ENCODE data around the gene FDPS.
"Not testable (repeated sequence)": the region's sequence is repeated elsewhere in the genome, so short reads cannot be mapped to it uniquely, and the experiment has no call there.

FDPS gene

DNA sequence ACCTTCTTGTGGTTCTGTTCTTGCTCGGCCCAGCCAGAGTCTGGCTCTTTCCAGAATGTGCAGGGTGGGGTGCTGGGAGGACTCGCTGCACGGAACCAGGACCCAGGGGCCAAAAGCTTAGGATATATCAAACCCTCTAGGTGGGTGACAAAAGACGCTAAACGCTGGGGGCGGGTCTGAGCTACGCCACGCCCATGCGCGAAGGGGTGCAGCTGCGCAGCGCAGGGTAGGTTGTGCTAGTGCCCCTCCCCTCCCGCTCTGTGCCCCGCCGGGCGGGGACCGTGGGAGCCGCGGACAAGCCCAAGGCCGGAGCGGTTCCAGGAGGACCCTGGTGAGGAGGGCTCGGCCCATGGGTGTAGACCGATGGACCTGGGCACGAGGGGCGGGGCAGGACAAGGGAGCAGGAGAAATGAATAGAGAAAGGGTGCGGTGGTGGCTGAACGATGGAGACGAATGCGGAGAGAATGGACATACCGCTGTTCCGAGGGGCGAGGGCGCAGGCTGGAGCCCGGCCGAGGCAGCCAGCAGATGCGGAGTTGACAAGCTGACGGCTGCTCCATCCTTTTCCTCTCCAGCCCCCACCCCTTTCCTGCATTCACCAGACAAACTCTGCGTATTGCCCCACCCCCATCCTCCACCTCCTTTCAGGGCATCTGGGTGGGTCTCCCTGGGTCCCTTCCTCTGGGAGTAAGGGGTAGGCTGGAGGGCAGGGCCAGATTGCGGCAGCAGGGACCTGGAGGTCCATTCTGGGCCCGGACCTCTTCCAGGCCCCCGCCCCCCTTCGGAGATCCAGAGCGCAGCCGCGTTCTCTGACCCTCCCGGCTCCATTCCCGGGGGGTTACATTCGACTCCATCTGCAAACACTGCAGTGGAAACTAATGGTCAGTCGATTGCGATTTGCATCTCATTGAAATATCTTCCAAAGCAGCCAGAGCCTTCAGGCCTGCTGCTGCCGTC is 12.3 kb downstream of the FDPS start, which contains the start of gene RUSC1:
TSS of gene RUSC1 (plus strand) at position 234 of the 957 bp plus-strand sequence. CDS start 880 bp downstream, outside the sequence.
- DNase-seq, result peak; percentile 74

DNA sequence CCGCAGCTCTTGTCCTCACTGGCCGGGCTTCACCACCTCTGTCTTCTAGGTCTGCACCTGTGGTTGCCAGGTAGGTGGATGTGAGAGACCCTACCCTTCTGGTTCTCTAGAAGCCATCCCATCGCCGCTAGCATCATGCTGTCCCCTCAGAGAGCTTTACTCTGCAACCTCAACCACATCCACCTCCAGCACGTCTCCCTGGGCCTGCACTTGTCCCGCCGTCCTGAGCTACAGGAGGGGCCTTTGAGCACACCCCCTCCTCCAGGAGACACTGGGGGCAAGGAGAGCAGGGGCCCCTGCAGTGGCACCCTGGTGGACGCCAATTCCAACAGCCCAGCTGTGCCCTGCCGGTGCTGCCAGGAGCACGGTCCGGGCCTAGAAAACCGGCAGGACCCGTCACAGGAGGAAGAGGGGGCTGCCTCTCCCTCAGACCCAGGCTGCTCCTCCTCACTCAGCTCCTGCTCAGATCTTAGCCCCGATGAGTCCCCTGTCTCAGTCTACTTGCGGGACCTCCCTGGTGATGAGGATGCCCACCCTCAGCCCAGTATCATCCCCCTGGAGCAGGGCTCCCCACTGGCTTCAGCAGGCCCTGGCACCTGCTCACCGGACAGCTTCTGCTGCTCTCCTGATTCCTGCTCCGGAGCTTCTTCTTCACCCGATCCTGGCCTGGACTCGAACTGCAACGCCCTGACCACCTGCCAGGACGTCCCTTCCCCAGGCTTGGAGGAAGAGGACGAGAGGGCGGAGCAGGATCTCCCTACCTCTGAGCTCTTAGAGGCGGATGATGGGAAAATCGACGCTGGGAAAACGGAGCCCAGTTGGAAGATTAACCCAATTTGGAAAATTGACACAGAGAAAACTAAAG is 13.2 kb downstream of the FDPS start:
- no peak for DNase-seq

DNA sequence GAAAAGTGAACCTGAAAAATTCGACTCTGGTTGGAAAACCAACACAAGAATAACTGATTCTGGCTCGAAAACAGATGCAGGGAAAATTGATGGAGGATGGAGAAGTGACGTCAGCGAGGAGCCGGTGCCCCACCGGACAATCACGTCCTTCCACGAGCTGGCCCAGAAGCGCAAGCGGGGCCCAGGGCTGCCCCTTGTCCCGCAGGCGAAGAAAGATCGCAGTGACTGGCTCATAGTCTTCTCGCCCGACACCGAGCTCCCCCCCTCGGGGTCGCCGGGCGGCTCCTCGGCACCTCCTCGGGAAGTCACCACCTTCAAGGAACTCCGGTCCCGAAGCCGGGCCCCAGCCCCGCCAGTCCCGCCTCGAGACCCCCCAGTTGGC is 13.9 kb downstream of the FDPS start:
- DNase-seq, result no peak

DNA sequence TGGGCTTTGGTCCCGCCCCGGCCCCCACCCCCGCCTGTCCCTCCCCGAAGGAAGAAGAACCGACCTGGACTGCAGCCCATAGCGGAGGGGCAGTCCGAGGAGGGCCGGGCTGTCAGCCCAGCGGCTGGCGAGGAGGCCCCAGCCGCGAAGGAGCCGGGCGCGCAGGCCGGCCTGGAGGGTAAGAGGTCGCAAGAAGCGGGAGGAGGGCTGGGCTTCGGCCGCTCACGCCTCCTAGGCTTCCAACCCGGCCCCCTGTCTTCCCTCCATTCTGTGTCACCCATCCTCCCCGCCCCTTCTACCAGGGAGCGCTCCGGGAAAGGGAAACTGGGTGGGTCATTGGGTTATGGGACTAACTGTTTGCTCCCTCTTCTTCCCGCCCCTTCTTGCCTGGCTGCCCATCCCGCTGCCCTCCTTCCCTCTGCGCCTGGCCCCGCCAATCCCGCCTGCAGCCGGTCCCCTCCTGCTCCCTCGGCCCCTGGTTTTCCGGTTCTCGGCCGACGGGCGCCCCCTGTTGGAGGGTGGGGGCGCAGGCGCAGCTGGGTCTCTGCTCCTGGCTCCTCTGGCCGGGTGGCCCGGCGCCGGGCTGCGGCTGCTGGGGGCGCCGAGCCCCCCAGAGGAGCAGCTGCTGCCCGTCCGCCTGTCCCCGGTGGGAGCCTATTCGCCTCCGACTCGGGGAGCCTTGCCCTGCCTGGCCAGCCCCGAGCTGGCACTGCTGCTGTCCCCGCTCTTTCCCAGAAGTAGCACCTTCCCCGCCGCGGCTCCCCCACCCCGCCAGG is 14.5 kb downstream of the FDPS start:
- DNase-seq, result peak; percentile 85

DNA sequence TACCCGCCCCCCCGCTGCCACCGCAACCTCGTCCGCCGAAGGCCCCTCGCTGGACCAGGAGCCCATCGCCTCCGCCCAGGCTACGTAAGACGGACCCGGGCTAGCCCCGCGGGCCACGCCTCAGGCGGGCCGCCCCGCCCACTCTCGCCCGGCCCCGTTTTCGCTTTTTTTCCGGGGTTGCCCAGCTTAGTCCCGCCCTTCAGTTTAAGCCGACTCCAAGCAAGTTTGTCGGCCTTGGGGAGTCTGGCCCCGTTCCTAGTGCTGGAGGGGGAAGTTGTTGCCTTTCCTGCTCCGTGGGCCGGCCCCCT is 15.0 kb downstream of the FDPS start:
- DNase-seq, result peak; percentile 45

DNA sequence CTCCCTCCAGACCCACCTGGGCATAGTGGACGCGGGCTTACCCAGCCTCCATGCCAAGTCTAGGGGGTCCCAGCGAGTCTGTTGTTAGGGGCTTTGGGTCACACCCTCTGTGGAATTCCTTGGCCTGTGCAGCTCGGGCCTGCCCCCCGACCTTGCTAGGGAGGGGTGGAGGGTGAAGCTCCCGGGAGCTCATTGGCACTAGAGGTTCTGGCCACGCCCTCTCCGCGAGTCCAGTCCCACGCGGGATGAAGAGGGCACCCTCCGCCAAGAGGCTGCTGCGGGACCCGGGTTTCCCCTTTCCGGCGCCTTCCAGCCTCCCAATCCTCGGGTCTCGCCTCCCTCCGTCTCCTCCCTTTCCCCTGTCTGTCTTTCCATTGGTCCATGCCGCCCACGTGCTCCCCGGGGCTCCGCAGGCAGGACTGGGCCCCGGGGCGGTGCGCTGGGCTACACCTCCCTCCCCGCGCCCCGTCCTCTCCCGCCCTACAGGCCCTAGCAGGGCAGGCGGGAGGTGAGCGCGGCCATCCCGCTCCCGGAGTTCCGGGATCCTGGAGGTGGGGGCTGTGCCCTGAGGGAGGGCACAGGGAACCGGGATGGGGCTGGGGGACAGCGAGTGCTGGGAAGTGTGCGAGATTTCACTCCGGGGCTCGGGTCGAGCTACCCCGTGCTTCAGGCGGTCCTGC is 15.5 kb downstream of the FDPS start:
- peak; percentile 94 for DNase-seq

DNA sequence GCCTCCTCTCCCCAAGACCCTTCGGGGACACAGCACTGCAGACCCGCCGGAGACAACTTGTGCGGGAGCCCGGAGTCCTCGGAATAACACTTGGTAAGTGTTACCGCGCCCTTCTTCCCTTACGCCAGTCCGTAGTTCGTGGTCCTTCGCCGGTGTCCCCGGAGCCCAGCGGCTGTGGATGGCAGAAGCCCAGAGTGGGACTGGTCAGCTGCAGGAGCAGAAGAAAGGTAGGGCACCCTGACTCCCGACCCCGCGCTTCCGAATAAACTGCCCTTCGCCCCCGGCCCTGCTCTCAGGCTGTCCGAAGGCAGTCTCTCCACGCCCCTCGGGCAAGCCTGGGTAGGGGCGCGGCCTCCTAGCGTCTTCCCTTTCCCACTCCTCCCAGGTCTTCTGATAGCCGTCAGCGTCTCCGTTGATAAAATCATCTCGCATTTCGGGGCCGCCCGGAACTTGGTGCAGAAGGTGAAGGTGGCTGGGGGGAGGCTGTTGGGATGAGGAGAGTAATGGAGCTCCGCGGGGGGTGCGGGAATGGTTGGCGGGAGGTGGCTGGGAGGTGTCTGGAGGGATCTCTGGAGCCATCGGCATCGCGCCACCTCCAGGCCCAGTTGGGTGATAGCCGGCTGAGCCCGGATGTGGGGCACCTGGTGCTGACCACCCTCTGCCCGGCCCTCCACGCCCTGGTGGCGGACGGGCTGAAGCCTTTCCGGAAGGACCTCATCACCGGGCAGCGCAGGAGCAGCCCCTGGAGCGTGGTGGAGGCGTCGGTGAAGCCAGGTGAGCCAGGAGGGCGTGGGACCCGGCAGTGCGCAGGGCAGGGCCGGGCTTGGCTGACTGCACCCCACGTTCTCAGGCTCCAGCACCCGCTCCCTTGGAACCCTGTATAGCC is 16.3 kb downstream of the FDPS start:
- peak; percentile 39 for DNase-seq

DNA sequence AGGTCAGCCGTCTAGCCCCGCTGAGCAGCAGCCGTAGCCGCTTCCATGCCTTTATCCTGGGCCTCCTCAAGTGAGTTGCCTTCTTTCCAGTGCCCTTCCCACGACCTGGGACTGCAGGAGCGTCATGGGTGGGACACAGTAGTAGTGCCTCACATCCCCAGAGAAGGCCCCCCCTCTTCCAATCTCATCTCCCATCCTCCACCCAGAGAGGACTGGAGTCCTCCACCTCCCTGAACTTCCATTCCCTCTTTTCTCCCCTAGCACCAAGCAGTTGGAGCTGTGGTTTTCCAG is 16.9 kb downstream of the FDPS start:
- no peak for DNase-seq

DNA sequence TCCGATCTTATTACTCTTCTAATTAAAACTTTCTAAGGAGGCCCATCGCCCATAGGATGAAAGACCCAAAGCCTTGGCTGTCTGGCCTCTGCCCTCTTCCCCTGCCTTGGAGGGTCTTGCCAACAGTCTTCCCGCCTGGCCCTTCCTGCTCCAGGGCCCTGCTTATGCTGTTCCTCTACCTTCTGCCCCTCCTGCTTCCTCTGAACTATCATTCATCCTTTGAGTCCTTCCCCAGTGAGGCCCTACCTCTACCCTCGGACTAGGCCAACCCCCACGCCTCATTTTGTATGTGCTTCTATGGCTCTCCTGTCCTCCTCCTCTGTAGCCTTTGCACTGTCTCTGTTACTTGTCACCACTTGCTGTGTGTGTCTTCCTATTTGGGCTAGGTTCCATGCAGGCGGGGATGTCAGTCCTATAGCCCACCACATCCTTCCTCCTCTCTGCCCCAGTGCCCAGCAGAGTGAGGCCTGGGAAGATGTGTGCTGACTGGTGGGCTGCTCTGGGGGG is 17.4 kb downstream of the FDPS start:
- DNase-seq, result no peak

DNA sequence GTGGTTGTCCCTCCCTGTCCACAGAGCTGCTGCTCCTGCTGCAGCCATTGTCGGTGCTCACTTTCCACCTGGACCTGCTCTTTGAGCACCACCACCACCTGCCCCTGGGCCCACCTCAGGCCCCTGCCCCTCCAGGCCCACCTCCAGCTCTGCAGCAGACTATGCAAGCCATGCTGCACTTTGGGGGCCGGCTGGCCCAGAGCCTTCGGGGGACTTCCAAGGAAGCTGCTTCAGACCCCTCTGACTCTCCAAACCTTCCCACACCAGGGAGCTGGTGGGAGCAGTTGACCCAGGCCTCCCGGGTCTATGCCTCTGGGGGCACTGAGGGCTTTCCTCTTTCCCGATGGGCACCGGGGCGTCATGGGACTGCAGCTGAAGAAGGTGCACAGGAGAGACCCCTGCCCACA is 18.0 kb downstream of the FDPS start:
- no peak for DNase-seq

DNA sequence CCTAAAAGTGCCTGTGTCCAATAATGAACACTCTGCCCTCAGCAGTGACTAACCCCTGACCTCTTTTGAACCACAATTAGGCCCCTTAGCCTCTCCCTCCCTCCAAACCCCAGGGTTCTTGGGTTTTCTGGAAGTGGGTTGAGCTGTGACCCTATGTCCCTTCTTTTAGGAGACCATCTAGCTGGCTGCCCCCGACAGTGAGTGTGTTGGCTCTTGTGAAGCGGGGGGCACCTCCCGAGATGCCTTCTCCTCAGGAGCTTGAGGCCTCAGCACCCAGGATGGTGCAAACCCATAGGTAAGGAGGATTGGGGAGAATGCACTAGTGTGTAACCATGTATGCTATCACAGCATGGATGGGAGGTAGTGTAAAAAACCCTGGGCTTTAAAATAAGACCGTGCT is 19.3 kb downstream of the FDPS start:
- DNase-seq, result no peak

DNA sequence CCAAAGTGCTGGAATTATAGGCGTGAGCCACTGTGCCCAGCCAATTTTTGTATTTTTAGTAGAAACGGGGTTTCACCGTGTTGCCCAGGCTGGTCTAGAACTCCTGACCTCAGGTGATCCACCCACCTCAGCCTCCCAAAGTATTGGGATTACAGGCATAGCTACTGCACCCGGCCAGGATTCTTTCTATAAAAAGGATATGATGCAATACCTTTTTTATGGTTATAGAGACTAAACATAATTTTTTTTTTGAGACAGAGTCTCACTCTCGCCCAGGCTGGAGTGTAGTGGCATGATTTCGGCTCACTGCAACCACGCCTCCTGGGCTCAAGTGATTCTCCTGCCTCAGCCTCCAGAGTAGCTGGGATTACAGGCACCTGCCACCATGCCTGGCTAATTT is 20.2 kb downstream of the FDPS start:
- DNase-seq, result not testable (repeated sequence)

DNA sequence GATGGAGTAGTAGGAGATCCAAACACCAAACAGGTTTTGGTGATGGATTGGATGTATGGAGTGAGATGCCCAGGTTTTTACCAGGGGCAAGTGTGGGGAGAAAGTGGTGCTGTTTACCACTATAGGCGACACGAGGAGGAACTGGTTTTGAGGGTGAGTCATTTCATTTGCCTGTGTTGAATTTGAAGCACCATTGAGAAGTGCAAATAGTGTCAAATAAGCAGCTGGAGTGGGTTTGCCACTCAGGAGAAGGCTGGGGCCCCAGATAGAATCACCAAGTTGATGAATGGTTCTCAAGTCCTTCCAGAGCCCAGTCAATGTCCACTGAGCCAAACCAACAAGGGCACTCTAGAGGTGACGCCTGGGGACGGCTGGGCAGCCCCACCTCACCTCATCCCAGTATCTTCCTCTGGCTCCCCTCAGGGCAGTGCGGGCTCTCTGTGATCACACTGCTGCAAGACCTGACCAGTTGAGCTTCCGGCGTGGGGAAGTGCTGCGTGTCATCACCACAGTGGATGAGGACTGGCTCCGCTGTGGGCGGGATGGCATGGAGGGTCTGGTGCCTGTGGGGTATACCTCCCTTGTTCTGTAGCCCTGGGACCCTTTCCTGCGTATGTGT is 21.4 kb downstream of the FDPS start:
- DNase-seq, result no peak

DNA sequence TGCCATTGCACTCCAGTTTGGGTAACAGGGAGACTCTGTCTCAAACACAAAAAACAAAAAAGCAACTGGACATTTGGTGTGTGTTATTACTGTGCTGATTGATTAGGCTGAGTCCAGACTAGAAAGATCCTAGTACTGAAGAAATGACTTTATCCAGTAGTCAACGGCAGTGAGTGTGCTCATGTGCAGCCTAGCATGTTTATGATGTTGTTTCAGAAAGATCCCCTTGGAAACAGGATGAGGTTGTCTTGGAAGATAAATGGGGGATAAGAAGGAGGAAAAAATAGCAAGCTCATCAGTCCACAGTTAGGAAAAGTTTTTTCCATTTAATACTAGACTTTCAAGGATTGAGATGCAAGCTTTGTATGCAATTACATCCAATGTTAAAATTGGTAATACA is 26.3 kb downstream of the FDPS start:
- no peak for DNase-seq

DNA sequence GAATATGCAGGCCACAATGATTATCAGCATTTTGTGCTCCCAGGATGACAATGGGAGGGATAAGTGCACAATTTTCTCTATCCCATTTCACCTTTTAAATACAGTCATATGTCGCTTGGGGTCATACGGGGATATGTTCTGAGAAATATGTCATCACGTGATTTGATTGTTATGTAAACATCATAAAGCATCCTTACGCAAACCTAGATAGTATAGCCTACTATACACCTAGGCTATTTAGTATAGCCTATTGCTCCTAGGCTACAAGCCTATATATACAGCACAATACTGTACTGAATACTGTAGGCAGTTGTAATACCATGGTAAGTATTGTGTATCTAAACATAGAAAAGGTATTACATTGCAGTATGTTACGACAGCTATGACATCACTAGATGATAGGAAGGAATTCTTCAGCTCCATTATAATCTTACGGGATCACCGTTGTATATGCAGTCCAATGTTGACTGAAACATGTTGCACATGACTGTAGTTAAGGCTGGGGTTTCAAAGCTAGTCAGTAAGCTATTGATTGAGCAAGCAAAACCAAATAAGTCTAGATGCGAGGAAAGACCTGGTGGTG is 30.9 kb downstream of the FDPS start:
- no peak for DNase-seq

DNA sequence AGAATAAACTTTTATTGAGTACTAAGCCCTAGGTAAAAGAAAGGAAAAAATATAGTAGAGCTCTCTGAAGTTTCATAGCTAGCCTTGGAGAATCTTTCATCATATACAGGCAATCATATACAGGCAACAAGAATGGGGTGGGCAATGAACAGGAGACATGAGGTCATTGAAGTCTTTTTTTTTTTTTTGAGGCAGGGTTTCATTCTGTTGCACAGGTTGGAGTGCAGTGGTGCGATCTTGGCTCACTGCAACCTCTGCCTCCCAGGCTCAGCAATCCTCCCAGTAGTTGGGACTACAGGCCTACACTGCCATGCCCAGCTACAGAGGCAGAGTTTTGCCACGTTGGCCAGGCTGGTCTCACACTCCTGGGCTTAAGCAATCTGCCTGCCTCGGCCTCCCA is 34.2 kb downstream of the FDPS start:
- no peak for DNase-seq

DNA sequence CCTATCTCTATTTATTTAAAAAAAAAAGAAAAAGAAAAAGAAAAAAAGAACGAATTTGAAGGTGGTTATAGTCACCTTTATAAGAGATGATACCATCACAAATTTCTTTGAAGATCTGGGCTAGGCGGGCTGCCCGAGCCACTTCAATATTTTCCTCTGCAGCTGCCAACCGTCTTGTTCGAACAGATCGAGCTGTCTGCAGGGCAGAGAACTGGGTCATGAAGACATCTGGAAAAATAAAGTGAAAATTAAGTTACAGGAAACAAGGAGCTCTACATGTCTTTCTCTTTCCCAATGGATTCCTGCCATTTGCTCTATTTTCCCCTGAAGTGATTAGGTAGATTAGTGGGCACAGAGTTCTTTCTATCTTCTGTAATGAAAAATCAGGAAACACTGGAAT is 44.0 kb downstream of the FDPS start:
- DNase-seq, result no peak

DNA sequence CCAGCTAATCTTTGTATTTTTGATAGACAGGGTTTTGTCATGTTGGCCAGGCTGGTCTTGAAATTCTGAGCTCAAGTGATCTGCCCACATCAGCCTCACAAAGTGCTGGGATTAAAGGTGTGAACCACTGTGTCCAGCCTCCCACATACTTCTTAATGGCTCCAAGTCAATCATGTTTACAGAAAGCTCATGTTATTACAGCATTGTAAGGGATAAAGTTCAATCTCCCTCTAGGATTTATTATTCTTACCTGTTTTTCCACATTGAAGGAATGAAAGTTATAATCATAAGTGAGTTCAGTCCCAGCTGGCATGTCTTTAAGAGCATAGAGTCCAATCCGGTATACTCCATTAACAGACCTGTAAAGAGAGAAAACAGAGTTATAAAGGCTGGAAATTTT is 51.4 kb downstream of the FDPS start:
- no peak for DNase-seq
